Endometrium (tissue), 2 donors: Measurements from ENCODE around the gene PADI1.

ENCODE experiments used
- FAIRE-seq: peaks from 2 replicates; lab custom pipeline; 2012; peaks lifted over from hg19 to GRCh38; lab: Jason Lieb, UNC
- donor health status: control.
- donor health status: control.

The PADI1 gene

GRCh38 chr1:17244821-17245740 is 40.2 kb downstream of the PADI1 start:
- no peak for FAIRE-seq

GRCh38 chr1:17245816-17246325 is 40.9 kb downstream of the PADI1 start:
- FAIRE-seq = no peak

GRCh38 chr1:17246971-17247370 is 42.0 kb downstream of the PADI1 start:
- no peak for FAIRE-seq

GRCh38 chr1:17248781-17249180 is 43.9 kb downstream of the PADI1 start, which contains the start of gene PADI3:
Gene PADI3 (plus strand): TSS chr1:17249098. CDS start chr1:17249138, 40 bp downstream.
- FAIRE-seq = no peak

- no peak for FAIRE-seq
Observed at GRCh38 chr1:17250601-17251000, 45.7 kb downstream of the PADI1 start.

- no peak for FAIRE-seq
Observed at GRCh38 chr1:17251246-17251645, 46.3 kb downstream of the PADI1 start.

DNA sequence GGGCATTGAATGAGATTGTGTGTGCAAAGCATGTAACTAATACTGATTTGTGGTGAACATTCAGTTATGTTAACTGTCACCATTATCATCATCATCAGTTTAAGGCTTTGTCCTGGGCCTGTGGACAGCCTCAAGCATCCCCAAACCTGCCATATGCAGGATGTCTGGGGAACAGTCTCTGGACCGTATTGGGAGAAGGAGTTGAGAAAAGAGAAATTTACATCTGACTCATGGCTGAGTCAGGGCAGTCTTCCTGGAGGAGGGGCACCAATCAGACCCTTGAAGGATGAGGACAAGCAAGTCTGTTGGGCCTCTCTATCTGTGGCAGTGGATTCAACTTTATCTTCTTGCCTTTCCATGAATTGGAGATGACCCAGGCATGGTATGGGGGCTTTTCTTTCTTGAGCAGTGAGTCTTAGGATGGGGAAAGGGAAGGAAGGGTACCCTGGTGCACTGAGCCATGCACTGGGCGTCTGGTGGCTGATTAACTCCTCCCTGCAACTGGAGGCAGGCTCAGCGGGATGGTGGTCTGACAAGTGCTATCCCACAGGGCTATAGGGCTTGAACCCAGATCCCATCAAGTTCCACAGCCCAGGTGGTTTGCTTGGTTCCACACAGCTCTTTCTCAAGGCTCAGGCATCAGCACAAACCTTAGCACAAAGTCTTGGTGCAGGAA is 46.9 kb downstream of the PADI1 start:
- no peak for FAIRE-seq

DNA sequence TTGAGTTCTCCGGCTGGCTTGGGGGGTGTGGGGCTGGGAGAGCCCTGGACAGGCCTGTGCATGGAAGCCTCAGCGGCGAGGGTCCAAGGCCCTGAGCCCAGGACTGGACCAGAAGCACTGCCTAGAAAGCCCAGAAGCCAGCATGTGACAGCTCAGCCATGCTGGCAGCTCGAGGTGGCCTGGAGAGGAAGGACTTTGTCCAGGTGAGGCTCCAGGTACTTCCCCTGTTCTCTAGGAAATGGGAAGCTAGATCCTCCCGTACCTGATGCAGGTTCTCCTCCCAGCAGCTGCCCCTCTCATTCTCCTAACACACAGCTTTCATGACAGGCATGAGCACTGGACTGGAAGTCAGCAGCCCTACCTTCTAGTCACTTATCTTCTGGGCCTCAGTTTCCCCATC is 50.4 kb downstream of the PADI1 start:
- FAIRE-seq = no peak

DNA sequence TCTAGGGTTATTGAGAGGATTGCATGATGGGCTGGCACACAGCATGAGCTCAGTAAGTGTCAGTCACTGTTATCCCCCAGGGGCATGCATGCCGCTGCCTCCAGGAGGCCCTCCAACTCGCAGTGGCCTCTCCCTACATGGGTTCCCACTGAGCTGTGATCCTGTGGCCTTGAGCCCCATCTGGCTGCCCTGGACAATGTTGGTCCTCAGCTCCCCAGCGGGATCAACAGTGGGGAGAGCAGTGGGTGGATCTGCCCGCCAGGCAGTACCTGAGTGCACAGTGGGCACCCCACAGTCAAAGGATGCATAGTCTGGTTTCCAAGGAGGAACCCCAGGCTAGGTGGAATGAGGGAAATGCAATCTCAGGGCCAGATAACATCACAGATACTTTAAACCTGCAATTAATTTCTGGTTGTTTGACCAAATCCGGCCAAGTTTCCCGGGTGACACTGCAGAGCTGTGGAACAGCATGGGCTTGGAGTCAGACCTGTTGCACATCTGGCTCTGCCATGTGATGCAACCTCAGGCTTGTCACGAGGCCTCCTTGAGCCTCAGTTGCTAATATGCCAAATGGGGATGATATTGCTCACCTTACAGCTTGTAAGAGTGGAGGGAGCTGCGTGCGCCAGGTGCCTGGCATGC is 53.3 kb downstream of the PADI1 start:
- no peak for FAIRE-seq

DNA sequence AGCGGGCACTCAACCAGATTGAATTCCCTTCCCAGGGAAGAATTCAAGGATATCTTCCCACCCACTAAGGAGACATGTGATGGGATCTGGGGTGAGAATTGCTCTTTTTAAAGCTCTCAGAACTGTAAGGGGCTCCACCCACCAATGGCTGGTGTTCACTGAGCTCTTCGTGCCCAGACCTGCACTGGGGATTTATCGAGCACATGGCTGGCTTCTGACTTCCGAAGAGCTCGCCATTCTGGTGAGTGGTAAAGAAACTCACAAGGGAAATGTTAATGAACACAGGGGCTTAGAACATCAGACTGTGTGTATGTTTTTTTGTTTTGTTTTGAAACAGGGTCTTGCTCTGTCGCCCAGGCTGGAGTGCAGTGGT is 53.8 kb downstream of the PADI1 start:
- FAIRE-seq = no peak

GRCh38 chr1:17259233-17259873 is 54.4 kb downstream of the PADI1 start:
- FAIRE-seq = no peak

- FAIRE-seq = no peak
Observed at GRCh38 chr1:17260264-17260663, 55.3 kb downstream of the PADI1 start.

DNA sequence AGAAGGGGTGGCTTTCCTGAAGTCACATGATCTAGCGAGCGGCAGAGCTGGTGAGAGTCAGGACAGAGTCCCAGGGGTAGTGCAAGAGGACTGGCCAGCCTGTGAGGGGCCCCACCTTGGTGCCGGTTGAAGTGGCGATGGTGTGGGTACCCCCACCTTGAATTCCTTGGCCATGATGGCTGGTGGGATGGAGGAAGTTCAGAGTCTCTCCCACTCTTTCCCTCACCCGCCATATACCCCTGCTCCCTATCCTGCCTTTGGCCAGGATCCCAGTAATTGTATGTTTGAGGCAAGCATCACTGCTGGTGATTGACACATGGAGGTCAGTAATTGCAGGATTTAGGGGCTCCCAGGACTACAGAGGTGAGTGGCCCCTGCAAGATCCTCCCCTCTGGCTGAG is 55.8 kb downstream of the PADI1 start:
- no peak for FAIRE-seq

DNA sequence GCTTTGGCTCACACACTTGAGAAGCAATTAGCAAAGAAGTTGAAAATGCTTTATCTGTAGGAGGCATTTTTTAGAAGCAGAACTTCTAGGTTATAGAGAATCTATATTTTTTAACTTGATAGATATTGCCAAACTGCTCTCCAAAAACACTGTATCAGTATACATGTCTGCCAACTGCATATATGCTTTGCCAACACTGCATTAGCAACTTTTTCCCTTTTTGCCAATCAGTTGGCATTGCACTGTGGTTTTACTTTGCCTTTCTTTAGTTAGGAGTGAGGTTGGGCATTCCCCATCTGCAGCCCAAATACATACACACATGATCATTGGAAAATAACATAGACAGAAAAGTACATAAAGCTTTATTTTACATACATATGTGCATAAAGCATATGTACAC is 59.0 kb downstream of the PADI1 start:
- FAIRE-seq = no peak

GRCh38 chr1:17264470-17264869 is 59.5 kb downstream of the PADI1 start:
- no peak for FAIRE-seq

DNA sequence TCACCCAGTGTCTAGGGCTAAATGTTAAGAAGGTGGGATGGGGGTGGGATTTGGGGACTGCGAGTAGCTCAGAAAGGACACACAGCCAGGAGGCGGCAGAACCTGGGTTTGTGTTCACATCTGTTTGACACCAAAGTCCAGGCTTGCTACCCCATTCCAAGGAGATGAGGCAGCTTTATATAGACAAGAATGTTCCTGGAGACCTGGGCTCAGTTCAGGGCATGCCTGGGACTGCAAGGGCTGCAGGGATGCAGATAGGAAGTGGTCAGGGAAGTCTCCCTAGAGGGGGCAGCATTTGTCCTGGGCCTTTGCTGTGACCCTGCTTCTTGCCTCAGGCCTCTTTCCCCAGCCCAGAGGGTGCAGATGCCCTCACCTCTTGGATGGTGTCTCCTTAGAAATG is 60.2 kb downstream of the PADI1 start:
- FAIRE-seq = no peak

GRCh38 chr1:17265950-17266349 is 61.0 kb downstream of the PADI1 start:
- FAIRE-seq = no peak

- no peak for FAIRE-seq
Observed at GRCh38 chr1:17270891-17271765, 66.2 kb downstream of the PADI1 start.

DNA sequence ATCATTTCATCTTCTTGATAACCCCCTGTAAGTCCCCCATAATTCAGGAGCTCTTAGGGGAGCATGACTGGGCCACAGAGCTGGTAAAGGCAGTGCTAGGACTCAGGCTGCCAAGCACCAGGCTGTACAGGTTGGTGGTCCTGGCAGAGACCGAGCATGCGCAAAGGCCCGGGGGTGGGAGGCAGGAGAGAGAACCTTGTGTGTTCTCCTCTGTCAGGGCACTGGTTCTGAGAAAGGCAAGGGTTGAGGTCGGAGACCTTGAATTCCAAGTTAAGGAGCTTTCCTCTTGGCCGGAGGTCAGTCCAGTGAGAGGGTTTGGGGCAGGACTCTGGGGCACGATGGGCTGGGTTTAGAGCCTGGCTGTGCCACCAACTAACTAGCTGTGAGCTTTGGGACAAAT is 67.1 kb downstream of the PADI1 start:
- FAIRE-seq = no peak

- no peak for FAIRE-seq
Observed at GRCh38 chr1:17272646-17273045, 67.7 kb downstream of the PADI1 start.

DNA sequence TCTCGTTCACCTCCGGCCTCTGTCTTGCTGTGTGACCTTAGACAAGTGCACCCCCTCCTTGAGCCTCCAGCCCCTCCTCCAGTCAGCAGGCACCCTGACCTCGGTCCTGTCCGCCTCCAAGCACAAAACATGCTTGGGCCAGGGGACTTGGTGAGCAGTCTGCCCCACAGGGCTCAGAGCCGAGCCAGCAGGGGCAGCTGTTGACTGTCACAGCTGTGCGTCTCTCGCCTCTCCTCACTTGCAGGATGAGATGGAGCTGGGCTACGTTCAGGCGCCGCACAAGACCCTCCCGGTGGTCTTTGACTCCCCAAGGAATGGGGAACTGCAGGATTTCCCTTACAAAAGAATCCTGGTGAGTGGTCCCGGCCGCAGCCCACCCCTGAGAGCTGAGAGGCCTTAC is 68.2 kb downstream of the PADI1 start:
- no peak for FAIRE-seq
